Activated CD4-positive, alpha-beta T cell treated with anti-CD3 and anti-CD28 coated beads, Interleukin-10, Interleukin-2, amounts not matched to agents 100 ng/mL and 50 ng/mL, durations not matched to agents 16 hours and 8 hours (primary cell): Measurements from ENCODE around the gene AGTPBP1.

Experiments
- DNase-seq: peaks from one replicate; pipeline ENCODE4 v3.0.0-alpha.2; 2020

AGTPBP1 gene

DNA sequence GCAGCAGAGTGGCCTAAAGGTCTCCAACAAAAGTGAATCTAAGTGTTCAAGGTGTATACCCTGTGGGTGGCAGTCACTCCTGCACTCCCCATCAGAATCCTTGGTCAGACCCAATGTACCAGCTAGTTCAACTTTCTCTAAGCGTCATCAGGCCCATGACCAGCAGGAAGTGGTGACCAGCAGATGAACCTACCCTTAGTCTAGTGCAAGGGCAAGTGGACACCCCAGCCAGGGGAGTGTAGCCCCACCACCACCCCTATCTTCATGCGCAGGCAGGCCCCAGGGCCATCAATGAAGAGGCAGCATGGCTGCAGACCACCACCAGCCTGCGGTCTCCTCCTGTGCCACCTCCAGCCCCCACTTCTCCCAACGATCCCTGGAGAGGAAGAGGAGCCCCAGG, 213.1 kb downstream of the AGTPBP1 start:
- no peak for DNase-seq

DNA sequence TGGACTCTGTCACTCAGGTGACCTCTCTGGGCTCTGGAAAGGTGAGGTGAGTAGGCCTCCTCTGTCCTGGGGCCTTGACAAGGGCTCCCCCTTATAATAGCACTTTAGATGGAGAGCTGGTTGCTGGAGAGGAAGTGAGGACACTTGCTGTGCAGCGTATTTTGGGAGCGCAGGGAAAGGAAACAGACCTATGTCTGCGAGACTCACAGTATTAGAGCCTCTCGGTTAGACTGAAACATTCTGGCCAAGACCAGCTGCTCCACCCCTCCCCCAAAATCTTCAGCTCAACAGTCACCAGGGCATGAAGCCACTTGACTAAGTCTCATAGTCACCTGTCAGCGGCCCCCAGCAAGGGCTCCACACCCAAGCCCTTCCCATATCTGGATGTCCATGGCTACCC, 213.6 kb downstream of the AGTPBP1 start:
- no peak for DNase-seq

DNA sequence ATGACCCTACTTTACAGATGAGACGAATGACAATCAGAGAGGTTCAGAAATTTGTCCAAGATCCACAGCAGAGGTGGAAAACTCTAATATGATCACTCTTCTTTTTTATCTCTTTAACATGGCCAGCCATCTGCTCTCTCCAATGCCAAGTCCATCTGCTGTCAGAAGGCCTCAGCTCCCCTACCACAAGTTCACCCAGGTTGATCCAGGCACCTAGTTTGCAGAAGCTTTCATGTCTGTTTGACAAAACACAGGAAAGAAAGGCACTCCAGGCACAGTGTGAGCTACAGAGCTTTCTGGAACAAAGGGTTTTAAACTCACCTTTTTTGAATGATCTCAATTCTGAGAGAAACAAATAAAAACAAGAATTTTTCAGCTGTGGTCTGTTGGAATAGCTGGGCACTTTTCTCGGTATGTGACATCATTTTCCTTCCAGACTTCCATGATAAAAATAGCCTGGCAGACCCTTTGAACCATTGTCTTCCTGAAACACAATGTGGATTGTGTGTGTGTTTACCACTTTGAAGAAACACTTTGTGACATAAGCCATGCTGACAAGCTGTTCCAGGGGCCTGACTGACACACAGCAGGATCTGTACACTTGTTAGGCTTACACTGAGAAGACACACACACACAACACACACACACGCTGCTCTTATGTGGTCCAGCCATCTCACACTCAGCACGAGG, 214.3 kb downstream of the AGTPBP1 start:
- DNase-seq: no peak

DNA sequence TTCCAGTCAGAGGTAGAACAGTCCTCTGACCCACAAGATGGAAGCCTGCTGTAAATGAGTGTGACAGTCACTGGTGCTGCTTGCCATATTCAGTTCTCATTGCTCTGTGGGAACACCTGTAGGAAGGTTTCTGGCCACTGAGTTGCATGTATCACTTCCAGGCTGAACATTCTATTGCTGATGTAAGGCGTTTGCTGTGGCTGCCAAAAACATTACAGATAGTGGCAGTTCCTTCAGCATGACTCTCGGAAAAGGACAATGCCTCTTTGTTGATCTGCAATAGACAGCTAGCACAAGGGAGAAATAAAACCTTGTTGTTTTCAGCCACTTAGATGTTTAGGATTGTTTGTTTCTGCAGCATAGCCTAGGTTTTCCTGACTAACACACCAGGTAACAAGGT, 217.2 kb downstream of the AGTPBP1 start:
- DNase-seq: no peak

DNA sequence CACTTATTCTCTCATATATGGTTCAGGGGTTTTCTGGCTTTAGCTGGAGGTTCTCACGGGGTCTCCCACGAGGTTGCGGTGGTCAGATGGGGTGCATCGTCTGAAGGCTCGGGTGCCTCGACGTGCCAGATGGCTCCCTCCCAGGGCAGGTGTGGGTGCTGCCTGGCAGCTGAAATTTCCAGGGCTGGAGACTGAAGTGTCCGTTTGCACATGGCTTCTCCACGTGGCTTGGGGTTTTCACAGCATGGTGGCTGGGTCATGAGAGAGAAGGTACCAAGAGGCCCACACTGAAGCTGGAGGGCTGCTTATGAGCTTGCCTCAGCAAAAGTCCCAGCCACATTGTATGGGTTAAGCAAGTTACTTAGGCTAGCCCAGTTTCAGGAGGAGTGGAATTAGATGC, 218.6 kb downstream of the AGTPBP1 start:
- no peak for DNase-seq

DNA sequence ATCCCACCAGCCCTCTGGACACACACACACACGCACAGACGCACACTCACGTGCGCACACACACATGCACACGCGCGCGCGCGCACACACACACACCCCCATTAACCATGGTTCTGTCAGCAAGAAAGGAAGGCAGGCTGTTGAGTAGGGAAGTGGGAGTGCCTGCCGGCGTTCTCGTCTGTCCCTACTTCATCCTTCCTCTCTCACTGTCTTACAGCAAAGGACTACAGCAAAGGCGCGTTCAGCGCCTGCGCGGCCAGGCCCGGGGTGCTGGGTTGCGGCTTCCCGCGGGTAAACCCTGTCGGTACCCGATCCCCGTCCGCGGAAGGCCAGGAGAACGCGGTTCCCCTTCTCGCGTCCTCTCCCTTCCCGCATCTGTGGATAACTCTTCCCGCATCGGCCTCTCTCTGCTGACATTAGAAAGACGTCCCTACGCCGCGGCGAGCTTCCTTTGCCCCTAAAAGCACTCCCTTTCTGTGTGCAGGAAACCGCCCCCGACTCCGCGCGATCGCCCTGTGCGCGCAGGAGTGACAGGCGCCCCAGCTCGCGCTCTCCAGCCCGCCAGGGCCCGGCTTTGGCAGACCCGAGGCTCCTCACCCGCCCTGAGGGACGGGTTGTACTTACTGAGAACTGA, 219.2 kb downstream of the AGTPBP1 start:
- peak; percentile 52 for DNase-seq

DNA sequence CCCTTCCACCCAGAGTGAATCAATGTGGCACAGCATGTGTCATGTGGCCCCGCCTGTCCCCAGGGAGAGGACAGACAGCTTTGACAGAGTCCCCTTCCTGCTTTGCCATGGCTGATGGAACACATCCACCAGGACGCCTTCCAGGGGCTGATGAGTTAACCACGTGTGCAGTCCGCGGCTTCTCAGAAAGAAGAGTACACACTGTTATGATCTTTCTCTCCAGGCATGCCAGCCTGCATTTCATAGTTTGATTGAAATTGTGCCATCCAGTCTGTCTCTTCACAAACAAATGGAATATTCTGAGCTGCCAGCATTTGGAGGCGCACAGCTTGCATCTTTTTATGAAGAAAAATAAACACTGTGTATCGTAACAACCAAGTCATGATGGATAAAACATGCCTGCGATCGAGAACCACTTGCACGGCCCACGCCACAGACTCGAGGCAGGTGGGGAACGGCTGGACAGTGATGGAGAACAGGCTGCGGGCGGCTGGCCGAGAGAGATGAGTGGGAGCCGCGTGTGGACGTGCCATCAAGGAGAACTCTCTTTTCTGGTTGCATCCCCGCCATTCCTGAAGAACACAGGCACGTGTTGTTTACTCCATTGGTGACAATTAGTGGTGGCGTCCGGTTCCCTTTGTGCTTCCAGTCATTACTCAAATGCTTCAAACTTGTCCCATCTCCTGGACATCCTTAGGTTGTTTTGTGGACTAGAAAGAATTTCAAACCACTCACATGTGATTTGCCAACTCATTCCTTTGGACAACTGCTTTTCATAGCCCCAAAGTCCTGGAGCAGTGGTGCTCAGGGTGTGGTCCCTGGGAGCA, 220.2 kb downstream of the AGTPBP1 start:
- no peak for DNase-seq

DNA sequence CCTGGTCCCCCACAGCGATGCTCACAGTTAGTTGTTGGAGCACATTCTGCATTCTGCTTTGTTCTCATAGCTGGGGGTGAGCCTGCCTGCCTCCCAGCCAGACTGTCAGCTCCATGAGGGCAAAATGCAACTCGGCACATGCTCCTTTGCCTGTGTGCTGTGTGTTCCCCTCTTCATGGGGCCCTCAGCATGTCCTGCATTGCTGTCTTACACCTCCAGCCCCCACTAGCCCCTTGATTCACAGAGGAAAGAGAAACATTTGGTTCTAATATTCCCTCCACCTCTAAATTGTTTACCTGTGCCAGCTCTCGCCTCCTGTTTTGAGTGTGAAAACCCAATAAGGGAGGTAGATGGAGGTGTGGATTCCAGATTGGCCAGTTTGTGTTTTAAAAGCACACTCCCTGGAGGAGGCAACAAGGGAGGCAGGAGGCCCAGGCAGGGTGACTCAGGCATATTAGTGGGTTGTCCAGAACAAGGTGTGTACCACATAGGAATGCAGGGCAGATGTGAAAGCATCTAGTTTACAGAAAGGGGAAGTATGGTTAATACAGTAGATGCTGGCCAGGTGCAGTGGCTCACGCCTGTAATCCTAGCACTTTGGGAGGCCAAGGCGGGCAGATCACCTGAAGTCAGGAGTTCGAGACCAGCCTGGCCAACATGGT, 224.6 kb downstream of the AGTPBP1 start:
- no peak for DNase-seq

DNA sequence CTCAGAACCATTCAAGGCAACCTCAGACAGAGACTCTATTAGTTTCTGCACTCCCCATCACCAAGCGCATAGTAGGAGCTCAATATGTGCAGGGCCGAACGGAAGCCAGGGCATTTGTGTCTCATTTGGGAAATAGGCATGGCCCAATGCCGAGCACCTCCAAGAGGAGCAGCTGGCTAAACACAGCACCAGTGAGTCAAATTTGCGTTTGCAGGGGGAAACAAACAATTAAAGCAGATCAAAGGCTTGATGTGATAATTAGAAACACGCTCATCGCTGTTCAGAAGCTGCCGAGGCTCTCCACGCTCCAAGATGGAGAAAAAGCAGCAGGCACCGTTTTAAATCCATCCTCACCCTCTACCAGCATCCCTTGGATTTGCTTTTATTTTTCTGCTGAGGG, 225.3 kb downstream of the AGTPBP1 start:
- no peak for DNase-seq

DNA sequence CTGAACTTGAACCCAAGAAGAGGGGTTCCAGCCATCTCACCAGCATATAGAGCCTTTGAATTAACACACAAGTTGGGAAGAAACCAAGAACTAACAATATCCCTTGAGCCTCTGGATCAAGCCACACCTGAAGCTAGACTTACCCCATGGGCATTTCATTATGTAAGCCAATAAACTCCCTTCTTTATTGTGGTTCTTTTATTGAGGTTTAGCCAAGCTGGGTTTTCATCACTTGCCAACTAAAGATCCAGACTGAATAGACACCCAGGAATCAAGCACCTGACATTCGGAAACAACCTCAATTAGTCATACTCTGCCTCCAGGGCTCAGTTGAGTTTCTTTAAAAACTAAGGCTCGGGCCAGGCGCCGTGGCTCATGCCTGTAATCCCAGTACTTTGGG, 226.7 kb downstream of the AGTPBP1 start:
- no peak for DNase-seq

DNA sequence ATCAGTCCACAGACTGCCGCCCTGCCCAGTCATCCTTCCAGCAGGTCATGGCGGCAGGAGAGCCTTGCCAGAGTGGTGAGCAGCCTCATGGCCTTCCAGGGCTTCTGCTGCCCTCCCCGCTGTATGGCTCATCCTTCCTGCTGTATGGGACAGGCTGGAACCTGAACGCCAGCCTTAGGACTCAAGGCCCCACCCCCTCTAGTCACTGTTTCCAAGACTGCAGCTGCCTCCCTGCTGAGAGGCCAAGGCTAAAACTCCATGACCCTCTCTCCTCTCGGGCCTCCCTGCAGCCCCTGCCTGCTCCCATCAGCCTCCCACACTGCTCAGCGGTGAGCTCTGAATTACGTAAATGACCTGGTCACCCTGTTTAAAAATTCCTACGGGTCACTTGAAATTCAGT, 227.5 kb downstream of the AGTPBP1 start:
- no peak for DNase-seq

DNA sequence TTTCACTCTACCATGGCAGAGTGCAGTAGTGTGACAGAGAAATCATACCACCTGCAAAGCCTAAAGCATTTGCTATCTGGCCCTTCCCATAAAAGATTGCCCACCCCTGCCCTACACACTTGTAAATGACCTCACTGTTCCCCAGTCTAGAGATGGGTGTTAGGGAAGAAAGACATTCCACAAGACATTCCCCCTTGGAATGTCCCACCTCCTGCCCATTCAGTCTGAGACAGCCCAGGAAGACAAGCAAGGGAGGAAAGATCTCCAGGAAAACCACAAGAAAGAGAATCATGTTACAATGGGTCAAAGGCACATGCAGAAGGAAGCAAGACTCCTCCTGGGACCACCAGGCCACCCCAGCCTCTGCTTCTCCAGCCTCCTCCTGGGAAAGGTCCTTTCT, 230.0 kb downstream of the AGTPBP1 start:
- no peak for DNase-seq

DNA sequence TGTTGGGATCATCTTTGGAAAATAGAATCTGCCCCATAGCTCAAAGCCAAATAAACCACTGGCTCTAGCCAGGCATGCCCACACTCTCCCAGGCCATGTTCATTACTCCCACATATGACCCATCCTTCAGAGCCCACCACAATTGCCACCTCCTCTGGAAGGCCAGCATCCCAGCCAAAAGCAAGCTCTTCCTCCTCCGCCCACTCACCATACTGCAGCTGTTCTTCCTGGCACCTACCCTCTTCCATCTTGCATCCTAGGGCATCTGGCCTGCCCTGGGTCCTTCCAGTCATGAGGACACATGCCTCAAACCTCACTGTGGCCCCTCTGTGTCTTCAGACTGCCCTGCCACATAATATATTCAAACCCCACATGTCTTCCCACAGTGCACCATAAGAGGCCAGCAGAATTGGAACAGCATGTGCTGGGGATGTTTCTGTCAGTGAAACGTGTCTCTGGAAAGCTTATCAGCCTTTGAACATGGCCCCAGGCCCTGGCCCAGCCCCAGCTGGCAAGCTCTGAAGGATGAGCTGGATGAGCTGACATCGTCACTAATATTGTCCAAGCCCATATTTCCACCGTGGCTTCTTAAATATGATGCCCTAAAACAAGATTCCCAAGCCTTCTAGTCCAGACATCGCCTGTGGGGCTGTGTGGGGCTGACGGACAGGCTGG, 230.8 kb downstream of the AGTPBP1 start:
- DNase-seq: no peak

DNA sequence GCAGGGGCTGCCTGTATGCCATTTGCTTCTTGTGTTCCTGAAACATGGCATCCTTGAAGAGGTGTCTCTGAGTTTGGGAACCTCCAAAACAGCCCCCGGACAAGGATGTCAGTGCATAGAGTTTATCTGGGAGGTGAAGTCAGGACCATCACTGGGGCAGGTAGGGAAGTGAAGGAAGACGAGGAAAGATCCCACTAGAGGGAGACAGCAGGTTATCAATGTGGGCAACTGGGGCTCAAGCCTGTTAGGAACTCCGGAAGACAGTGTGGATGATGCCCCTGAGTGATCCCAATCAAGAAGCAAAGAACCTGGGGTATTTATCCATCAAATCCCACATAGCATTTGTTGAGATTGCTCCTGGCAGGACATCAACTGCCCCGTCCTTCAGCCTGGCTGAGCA, 233.1 kb downstream of the AGTPBP1 start:
- DNase-seq: no peak

DNA sequence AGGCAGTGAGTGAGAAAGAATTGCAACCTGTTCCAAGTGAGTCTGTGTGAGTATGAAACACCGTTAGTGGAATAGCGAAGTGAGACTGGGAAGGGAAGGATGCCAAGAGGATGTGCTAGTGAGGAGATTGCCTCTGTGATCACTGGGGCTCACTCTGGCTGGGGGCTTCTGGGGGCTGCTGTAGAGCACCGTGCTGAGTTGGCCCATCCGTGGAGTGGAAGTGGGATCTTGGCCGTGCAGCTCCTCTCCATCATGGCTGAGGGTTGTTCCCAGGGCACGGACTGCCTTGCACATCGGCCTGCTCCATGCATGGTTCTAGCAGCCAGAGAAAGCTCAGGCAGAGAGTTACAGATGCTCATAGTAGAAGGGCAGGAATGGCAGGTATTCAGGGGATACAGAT, 236.1 kb downstream of the AGTPBP1 start:
- no peak for DNase-seq

DNA sequence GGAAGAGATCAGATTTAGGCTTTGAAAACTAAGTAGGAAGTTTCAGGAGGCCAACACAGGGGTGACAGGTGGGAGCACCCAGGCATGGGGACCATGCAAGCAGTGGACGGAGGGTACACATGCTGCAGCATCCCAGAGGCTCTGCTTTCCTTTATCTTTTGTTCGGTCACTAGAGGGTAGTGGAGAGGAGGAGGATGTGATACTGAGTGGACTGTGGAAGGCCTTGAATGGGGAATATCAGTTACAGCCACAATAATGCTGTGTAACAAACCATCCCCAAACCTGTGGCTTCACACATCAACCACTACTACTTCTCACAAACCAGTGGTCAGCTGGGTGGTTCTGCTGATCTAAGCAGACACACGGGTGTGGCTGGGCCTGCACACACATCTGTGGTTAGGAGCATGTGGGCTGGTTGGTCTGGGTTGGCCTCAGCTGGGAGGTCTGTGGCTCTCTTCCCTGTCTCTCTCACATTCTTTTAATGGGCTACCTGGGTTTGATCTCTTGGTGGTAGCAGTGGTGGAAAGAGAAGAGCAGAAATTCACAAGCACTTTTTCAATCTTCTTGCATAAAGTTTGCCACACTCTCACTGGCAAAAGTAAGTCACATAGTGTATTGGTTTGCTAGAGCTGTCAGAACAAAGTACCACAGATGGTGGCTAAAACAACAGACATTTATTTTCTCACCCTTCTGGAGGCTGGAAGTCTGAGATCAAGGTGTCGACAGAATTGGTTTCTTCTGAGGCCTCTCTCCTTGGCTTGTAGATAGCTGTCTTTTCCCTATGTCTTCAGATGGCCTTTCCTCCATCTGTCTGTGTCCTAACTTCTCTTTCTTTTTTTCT, 238.7 kb downstream of the AGTPBP1 start:
- peak; percentile 4 for DNase-seq

DNA sequence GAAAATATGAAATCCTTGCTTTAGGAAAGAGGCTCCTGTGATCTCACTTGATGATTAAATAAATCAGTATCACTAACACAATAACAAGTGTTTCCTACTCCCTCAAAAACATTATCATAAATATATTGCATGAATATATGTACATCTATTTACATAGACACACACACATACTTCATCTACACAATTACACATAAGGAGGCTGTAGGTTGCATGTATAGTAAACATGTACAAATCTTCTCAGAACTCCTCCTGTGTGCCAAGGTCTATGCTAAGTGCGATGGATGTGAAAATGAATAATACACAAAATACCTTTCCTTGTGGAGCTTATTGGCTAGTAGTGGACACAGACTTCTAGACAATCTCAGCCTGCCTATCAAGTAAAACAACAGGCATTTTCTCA, 239.9 kb downstream of the AGTPBP1 start:
- DNase-seq: no peak

DNA sequence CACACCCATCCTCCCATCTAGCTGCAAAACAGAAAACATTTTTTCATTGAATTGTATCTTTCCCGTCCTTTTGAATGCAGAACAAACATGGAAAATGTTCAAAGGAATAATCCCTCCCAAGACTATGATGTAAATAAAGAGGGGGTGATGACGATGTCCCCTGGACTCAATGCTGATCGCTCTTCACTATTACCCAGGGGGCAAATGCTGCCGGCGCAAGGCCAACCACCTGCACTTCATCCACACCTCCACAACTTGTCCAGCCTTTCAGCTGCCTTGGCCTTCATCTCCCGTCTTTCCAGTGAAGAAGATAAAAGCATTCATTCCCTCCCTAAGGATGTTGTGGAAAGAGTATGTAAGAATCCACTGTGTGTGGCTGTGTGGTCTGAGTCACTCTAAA, 240.3 kb downstream of the AGTPBP1 start:
- no peak for DNase-seq
